Measurements from ENCODE around the gene GRB10.

GRB10 gene

DNA sequence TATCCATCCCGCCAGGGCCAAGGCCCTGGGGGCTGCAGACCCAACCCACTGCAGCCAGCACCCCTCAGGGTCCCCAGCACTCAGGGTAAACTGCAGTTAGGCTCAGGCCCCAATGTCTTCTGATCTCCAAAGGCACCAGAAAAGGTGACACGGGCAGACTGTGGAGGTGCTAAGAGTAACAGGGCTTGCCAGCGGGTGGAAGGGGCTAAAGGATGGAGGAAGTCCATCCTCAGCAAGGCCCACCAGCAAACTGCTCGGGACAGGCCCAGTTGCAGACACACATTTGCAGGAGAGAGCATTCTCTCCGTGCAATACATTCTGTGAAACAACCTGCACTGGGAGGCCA lies 121.9 kb downstream of the GRB10 start:
- no peaks in the 10 kb centered on the region for H3K79me2 ChIP-seq
- H3K9me3 ChIP-seq (ENCODE audit: control insufficient read depth, low read length) = no peaks in the 10 kb centered on the region
- H3K4me2 ChIP-seq (ENCODE audit: low read length) = no peak overlapping the region
- H3K27me3 ChIP-seq (ENCODE audit: control insufficient read depth, insufficient read depth, low read length) = no peaks in the 10 kb centered on the region
- no peak overlapping the region for H3K9ac ChIP-seq
- TF ChIP-seq, protein P1, sequence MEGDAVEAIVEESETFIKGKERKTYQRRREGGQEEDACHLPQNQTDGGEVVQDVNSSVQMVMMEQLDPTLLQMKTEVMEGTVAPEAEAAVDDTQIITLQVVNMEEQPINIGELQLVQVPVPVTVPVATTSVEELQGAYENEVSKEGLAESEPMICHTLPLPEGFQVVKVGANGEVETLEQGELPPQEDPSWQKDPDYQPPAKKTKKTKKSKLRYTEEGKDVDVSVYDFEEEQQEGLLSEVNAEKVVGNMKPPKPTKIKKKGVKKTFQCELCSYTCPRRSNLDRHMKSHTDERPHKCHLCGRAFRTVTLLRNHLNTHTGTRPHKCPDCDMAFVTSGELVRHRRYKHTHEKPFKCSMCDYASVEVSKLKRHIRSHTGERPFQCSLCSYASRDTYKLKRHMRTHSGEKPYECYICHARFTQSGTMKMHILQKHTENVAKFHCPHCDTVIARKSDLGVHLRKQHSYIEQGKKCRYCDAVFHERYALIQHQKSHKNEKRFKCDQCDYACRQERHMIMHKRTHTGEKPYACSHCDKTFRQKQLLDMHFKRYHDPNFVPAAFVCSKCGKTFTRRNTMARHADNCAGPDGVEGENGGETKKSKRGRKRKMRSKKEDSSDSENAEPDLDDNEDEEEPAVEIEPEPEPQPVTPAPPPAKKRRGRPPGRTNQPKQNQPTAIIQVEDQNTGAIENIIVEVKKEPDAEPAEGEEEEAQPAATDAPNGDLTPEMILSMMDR (IDR thresholded peaks at IDR 0.05) = no peak
- H3K4me3 ChIP-seq (ENCODE audit: low read depth, low read length) = no peak overlapping the region
- H3K4me1 ChIP-seq = no peaks in the 10 kb centered on the region
- H2AFZ ChIP-seq = no peak overlapping the region
- no peaks in the 10 kb centered on the region for H3K36me3 ChIP-seq (ENCODE audit: control insufficient read depth, insufficient read depth, low read length)
- H3K27ac ChIP-seq = no peak overlapping the region

DNA sequence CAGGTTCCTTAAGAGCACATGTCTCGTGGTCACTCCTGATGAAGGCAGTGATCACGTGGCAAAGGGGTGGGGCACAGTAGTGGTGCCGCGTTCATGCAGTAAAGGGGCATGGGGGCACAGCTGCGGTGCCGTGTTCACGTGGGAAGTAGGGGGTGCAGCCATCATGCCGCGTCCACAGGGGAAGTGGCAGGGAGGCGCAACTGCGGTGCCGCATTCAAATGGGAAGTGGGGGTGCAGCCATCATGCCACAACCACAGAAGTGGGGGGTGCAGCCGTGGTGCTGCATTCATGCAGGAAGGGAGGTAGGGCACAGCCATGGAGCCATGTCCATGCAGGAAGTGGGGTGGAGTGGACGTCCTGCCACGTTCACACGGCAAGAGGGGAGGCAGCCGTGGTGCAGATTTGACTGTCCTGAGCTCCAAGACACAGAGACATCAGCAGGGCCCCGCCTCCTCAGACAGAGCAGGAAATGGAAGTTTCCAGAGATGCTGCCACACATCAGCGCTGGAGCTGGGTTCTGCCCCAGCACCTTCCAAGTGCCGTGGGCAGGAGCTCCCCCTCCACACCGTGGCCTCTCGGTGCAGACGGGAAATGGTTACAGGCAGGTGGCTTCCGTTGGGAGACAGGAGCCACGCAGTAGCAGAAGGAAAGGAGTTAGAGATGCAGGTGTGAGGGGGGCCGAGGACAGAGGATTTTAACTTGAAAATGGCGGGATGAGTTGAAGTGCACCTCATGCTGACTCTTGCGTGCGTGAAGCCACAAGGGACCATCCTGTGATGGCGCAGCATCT lies 122.5 kb downstream of the GRB10 start:
- Histone ChIP-seq H3K4me1 (no peaks in the 10 kb centered on the region), H3K4me3 (ENCODE audit: low read depth, low read length) (no peak overlapping the region)

DNA sequence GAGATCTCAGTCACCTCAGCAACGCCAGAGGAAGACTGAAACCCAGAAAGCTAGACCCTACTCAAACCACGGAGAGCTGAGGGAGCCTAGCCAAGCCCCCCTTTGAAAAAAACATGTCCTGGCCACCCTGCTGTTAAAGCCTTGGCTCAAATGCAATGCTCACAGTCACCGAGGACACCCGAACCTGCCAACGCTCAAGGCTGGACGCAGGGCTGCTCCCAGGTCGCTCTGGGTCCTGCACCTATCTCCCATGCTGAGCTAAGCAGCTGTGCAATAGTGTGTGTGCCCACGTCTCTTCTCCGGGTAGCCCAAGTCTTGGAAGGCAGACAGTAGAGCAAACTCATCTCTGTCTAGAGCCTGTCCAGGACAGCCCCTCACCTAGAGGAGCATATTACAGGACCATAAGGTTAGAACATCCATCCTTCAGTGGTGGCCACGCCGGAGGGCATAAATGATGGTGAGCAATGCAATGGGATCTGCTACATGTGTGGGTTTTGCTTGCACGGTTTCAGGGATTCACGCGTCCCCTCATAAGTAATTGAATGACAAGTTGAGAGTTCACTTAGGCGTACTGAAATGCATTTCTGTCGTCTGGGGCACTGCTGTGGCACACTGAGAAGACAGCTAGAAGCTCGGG lies 123.2 kb downstream of the GRB10 start:
- TF ChIP-seq, protein P1 (IDR thresholded peaks at IDR 0.05) = no peak
- Histone ChIP-seq H3K79me2 (no peaks in the 10 kb centered on the region), H3K4me3 (ENCODE audit: low read depth, low read length) (no peak overlapping the region), H3K27ac (no peak overlapping the region), H3K9ac (no peak overlapping the region), H2AFZ (no peak overlapping the region), H3K36me3 (ENCODE audit: control insufficient read depth, insufficient read depth, low read length) (no peaks in the 10 kb centered on the region), H3K4me1 (no peaks in the 10 kb centered on the region), H3K4me2 (ENCODE audit: low read length) (no peak overlapping the region), H3K9me3 (ENCODE audit: control insufficient read depth, low read length) (no peaks in the 10 kb centered on the region), H3K27me3 (ENCODE audit: control insufficient read depth, insufficient read depth, low read length) (no peaks in the 10 kb centered on the region)

More for the DNA sequence above, 122.5 kb downstream of the GRB10 start:
- Histone ChIP-seq H3K36me3 (ENCODE audit: control insufficient read depth, insufficient read depth, low read length) (no peaks in the 10 kb centered on the region), H3K4me2 (ENCODE audit: low read length) (no peak overlapping the region), H3K27ac (no peak overlapping the region), H3K79me2 (no peaks in the 10 kb centered on the region), H3K27me3 (ENCODE audit: control insufficient read depth, insufficient read depth, low read length) (no peaks in the 10 kb centered on the region), H3K9ac (no peak overlapping the region), H3K9me3 (ENCODE audit: control insufficient read depth, low read length) (no peaks in the 10 kb centered on the region), H2AFZ (no peak overlapping the region)
- TF ChIP-seq, protein P1 (IDR thresholded peaks at IDR 0.05) = no peak

DNA sequence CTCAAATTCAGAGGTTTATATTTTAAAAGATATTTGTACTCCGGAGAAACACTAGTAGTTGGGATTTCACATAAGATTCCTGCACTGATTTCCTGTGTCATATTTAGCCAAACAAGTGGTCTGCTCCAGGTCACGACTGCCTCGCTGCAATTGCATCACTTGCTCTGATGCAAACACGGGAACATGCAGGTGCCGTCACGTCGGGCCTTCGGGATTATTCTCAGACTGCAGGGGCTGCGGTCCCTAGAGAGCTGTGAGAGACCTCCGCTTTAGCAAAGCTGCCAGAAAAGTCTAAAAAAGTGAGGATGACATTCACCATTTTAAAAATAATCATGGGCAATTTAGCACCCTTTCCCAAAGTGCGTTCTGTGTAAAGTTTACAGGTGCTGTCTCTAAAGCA lies 124.0 kb downstream of the GRB10 start:
- H3K79me2 ChIP-seq = no peaks in the 10 kb centered on the region
- H3K36me3 ChIP-seq (ENCODE audit: control insufficient read depth, insufficient read depth, low read length) = no peaks in the 10 kb centered on the region
- H3K4me1 ChIP-seq = no peaks in the 10 kb centered on the region
- H2AFZ ChIP-seq = no peak overlapping the region
- no peaks in the 10 kb centered on the region for H3K27me3 ChIP-seq (ENCODE audit: control insufficient read depth, insufficient read depth, low read length)
- H3K9ac ChIP-seq = no peak overlapping the region
- TF ChIP-seq, protein P1 (IDR thresholded peaks at IDR 0.05) = no peak
- H3K4me2 ChIP-seq (ENCODE audit: low read length) = no peak overlapping the region
- H3K4me3 ChIP-seq (ENCODE audit: low read depth, low read length) = no peak overlapping the region
- H3K27ac ChIP-seq = no peak overlapping the region
- H3K9me3 ChIP-seq (ENCODE audit: control insufficient read depth, low read length) = no peaks in the 10 kb centered on the region
